ENCODE measurements around the gene ASGR2.

- no peak for TF ChIP-seq CTCF (conservative IDR thresholded peaks at IDR 0.05; ENCODE audit: low read depth, low read length)
- TF ChIP-seq EZH2phosphoT487 (IDR thresholded peaks at IDR 0.05; ENCODE audit: borderline replicate concordance, low read length), result no peak
Measured at GRCh38 chr17:7078711-7079110, 35.9 kb downstream of the ASGR2 start.

Data from PC-3 (cell line).